Activated naive CD4-positive, alpha-beta T cell treated with anti-CD3 and anti-CD28 coated beads, Interleukin-2, amount 50 U/mL, for 24 hours (primary cell): ENCODE data around the gene FRMD1.

Source experiments
- H3K27ac Mint-ChIP-seq: one replicate; pipeline ENCODE4 v1.8.0; 2021; ENCODE audit warnings: mild to moderate bottlenecking, mixed read lengths
- H3K27me3 Mint-ChIP-seq: one replicate; pipeline ENCODE4 v1.8.0; 2021; ENCODE audit warnings: mixed read lengths
- H3K36me3 Mint-ChIP-seq: one replicate; pipeline ENCODE4 v1.8.0; 2021; ENCODE audit warnings: mixed read lengths
- H3K4me1 Mint-ChIP-seq: one replicate; pipeline ENCODE4 v1.8.0; 2021; ENCODE audit warnings: mixed read lengths
- H3K4me3 Mint-ChIP-seq: one replicate; pipeline ENCODE4 v1.8.0; 2021; ENCODE audit warnings: mild to moderate bottlenecking, mixed read lengths
- H3K9me3 Mint-ChIP-seq: one replicate; pipeline ENCODE4 v1.8.0; 2021; ENCODE audit warnings: mixed read lengths

Gene FRMD1

DNA sequence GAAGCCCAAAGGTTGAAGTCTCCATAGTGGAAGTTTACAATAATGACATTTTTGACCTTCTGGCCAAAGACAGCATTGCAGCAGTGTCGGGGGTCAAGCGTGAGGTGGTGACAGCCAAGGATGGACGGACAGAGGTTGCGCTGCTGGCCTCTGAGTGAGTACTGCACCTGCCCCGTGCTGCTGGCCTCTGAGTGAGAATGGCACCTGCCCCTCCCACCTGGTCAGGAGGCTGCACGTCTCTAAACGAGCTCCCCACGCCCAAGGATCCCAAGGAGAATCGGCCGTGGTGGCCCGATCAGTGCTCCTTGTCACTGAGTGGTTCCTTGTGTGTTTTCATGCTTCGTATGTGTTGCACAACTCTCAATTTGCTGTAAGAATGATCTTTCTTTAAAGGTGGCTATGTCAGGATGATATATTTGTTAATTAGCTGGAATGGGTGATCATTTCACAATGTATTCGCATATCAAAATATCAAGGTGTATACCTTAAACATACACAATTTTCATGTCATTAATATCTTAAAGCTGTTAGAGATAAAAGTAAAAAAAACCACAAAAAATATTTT, 40.4 kb downstream of the FRMD1 start:
- Mint-ChIP-seq H3K4me1 (peaks cover 9% of the 10 kb centered on the region), H3K9me3 (peaks cover 9% of the 10 kb centered on the region), H3K27ac (no peak overlapping the region), H3K27me3 (peaks cover 21% of the 10 kb centered on the region), H3K36me3 (no peaks in the 10 kb centered on the region), H3K4me3 (no peak overlapping the region)

DNA sequence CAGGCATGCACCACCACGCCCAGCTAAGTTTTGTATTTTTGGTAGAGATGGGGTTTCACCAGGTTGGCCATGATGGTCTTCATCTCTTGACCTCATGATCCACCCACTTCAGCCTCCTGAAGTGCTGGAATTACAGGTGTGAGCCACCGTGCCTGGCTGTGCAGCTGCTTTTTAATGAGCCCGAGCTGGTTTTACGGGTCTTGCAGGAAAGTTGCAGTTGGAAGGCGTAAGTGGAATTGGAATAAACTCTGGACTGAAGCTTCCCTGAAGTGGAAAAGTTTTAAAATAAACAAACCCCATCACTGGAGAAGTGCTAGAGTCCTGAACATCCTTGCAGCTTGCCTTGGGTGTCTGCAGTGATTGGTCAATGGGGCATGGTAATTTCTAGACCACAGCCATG, 41.2 kb downstream of the FRMD1 start:
- Mint-ChIP-seq H3K4me1 (peaks cover 9% of the 10 kb centered on the region), H3K27ac (no peak overlapping the region), H3K9me3 (peaks cover 9% of the 10 kb centered on the region)

DNA sequence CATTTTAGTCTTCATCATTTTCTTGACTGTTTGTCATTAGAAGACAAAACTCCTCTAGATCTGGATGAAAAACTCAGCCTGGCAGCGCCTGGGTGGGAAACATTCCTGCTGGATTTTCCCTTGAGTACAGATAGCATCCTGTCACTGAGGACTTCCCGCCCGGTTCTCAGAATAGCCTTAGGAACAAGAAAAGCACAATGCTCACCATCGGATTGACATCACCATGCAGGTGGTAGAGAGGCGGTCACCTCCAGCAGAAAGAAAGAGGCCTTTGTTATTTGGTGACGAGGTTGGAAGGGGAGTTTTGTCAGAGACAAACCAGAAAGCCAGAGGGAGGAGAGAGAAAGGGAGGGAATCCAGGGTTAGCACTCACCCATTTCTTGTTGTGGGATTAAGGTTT, 41.8 kb downstream of the FRMD1 start:
- Mint-ChIP-seq H3K36me3 (no peaks in the 10 kb centered on the region), H3K9me3 (peaks cover 9% of the 10 kb centered on the region), H3K27ac (no peak overlapping the region), H3K27me3 (peaks cover 25% of the 10 kb centered on the region), H3K4me1 (peaks cover 9% of the 10 kb centered on the region), H3K4me3 (no peak overlapping the region)

More for the DNA sequence above, 41.2 kb downstream of the FRMD1 start:
- Mint-ChIP-seq H3K27me3 (peaks cover 25% of the 10 kb centered on the region), H3K36me3 (no peaks in the 10 kb centered on the region), H3K4me3 (no peak overlapping the region)

DNA sequence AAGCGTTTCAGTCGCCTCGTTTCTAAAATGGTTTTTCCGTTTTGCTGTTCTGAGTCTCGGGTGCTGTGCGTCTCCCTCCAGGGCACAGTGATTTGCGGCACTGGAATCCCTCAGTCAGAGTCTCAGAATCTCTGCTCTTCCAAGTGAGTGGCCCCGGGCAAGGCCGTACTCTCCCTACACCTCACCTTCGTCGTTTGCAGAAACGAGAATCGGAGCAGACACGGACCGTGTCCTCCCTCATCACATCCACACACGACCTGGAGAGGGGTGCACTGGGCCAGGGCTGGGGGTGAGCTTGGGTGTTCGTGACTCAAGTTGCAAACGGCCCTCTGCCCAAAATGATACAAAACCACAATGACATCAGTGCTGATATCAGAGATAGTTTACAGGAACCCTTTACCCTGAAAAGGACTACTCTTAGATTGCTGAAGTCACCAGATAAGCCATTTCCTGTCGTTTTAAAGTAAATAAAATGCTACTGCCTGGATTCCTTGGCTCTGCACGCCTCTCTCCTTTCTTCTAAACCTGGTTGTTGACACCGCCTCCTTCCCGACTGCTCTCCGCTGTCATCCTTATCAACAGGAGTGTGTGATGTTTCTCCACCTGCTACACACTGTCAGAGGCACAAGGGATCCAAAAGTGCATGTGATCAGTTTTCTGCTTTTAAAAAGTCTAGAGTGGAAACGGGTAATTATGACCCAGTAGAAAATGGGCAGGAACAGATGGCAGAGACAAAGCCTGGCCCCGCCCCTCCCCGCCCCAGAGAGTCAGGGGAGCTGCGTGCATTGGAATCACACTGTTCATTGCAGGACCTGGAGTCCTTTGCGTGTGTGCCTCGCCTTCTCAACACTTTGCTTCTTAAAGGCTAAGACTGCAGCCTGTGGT, 43.1 kb downstream of the FRMD1 start:
- peaks cover 28% of the 10 kb centered on the region for H3K27me3 Mint-ChIP-seq
- H3K4me3 Mint-ChIP-seq: peak overlapping the region; percentile 62
- H3K9me3 Mint-ChIP-seq: peaks cover 9% of the 10 kb centered on the region
- H3K36me3 Mint-ChIP-seq: no peaks in the 10 kb centered on the region
- H3K4me1 Mint-ChIP-seq: peaks cover 9% of the 10 kb centered on the region
- no peak overlapping the region for H3K27ac Mint-ChIP-seq

DNA sequence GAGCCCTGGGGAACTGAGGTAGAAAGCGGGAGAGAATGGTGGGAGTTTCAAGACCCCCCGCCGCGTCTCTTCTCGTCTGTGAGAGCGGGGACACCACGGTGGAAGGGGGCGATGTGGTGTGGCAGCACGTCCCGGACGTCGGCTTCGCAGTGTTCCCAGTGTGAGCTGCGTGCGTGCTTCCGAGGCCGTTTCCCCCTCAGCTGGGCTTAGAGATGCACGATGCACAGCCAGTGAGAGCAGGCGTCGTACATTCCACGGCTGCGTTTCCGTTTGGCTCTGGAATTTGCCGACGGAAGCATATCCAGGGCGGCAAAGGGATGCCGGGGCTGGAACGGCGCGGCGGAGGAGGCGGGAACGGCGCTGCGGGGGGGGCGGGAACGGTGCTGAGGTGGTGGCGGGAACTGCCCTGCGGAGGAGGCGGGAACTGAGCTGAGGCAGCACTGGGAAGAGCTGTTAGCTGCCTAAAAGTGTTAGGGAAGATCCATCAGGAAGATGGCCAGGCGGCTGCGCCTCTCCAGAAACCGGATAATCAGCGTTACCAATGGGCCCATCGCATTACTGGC, 43.8 kb downstream of the FRMD1 start:
- no peak overlapping the region for H3K27ac Mint-ChIP-seq
- H3K4me1 Mint-ChIP-seq: peaks cover 9% of the 10 kb centered on the region
- peak overlapping the region; percentile 47 for H3K4me3 Mint-ChIP-seq
- peaks cover 4% of the 10 kb centered on the region for H3K9me3 Mint-ChIP-seq
- H3K27me3 Mint-ChIP-seq: peaks cover 32% of the 10 kb centered on the region
- no peaks in the 10 kb centered on the region for H3K36me3 Mint-ChIP-seq

DNA sequence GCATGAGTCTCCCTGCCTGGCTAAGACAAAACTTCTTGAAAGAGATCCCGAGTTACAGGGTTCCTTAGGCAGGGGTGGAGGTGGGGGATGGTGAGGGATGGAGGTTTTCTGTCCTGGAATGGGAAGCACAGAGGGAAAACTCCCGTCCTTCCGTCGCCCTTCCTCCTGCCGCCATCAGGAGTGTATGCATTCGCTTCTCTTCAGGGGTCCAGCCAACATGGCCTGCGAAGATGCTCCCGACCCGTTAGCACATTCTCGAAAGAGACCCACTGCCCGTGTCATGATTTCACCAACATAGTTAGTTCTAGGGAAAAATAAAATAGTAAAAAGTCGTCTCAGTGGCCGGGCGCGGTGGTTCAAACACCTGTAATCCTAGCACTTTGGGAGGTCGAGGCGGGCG, 44.5 kb downstream of the FRMD1 start:
- Mint-ChIP-seq H3K4me1 (peaks cover 9% of the 10 kb centered on the region), H3K36me3 (no peaks in the 10 kb centered on the region), H3K4me3 (no peak overlapping the region), H3K27me3 (peaks cover 32% of the 10 kb centered on the region), H3K27ac (no peak overlapping the region), H3K9me3 (peaks cover 4% of the 10 kb centered on the region)

DNA sequence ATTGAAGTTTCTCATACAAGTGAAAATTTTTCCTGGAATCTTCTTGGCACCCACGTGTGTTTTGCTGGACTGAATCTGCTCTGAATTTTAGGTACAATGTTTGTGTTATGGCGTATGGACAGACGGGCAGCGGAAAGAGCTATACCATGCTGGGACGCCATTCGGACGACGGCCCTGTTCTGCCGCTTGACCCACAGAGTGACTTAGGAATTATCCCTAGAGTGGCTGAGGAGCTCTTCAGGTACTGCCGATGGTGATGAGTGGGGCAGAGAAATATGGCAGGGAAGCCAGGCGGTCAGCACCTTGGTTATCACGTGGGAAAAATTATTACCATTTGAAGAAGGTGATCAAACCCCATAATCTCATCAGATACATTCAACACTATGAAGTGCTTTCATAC, 45.2 kb downstream of the FRMD1 start:
- peaks cover 32% of the 10 kb centered on the region for H3K27me3 Mint-ChIP-seq

DNA sequence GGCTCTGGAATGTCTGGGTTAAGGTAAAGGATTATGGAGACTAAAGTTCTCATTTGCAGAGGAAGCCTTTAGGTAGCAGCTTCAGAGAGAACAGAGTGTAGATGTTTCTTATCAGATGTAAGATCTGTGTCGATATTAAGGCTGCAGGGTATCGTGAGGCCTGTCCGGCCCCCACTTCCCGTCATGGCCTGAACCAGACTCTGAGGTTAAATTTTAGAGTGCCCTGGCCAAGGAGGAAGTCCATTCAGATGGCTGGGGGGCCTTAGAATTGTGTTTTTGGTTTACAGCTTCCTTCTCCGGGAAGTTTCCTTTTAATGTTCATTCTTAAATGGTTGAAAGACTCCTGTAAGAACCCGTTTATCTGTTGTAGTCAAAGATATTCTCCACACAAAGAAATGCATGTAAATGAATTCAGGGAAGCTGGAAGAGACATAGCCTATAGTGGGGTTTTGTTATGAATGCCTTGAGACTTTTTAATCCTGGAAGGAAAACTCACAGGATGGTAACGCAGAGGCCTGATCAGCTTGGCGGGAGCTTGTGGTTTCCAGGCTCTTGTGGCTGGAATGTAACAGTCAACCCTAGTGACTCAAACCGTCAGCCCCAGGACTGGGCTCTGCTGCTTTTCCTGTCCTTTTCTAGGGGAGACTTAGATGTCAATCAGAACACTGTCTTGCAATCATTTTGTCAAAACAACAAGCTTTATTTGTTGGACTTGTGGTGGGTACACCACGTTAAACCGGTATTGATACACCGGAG, 46.8 kb downstream of the FRMD1 start:
- Mint-ChIP-seq H3K4me1 (peaks cover 9% of the 10 kb centered on the region), H3K36me3 (no peaks in the 10 kb centered on the region), H3K27ac (no peak overlapping the region), H3K9me3 (peaks cover 2% of the 10 kb centered on the region), H3K4me3 (no peak overlapping the region), H3K27me3 (peaks cover 30% of the 10 kb centered on the region)

More for the DNA sequence above, 45.2 kb downstream of the FRMD1 start:
- H3K36me3 Mint-ChIP-seq: no peaks in the 10 kb centered on the region
- H3K4me3 Mint-ChIP-seq: no peak overlapping the region
- peaks cover 4% of the 10 kb centered on the region for H3K9me3 Mint-ChIP-seq
- H3K27ac Mint-ChIP-seq: no peak overlapping the region
- H3K4me1 Mint-ChIP-seq: peaks cover 9% of the 10 kb centered on the region

DNA sequence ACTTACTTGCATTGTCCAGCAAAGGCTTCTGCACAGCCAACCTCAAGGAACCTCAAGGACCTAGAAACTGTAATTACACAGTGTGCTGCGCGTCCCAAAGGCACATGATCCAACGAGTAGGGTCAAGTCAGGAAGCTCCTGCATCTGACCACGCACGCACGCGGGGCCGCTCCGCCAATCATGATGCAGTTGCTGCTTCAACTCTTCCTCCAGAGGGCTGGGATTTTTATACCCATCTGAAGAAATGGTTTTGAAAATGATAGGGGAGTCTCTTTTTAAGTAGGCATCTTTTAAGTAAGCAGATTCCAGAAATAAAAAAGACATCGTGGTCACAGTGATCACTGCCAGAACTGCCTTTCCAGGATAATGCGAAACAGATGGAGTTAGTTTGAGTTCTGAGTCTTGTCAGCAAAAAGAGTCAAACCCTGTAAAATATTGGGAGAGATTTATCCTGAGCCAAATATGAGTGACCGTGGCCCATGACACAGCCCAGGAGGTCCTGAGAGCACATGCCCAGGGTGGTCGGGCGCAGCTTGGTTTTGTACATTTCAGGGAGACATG, 47.5 kb downstream of the FRMD1 start:
- no peak overlapping the region for H3K4me3 Mint-ChIP-seq
- no peaks in the 10 kb centered on the region for H3K9me3 Mint-ChIP-seq
- H3K27me3 Mint-ChIP-seq: peaks cover 26% of the 10 kb centered on the region
- no peak overlapping the region for H3K27ac Mint-ChIP-seq
- peaks cover 9% of the 10 kb centered on the region for H3K4me1 Mint-ChIP-seq
- H3K36me3 Mint-ChIP-seq: no peaks in the 10 kb centered on the region

DNA sequence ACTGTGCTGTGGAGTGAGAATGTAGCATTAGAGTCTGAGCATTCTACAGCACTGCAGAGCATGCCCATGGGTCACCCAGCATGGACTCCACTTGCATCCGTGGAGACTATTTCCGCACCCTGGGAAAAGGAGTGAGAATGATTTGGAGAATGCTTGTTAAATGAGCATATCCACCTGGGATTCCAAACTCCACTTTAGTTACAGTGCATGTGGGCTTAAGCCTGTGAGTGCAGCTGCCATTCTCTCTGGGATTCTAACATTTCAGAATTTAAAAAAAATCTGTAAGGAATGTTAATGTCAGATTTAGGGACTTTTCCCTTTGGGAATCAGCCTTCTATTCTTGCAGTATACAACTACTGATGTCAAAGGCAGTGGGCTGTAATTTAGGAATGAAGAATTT, 48.1 kb downstream of the FRMD1 start:
- peaks cover 6% of the 10 kb centered on the region for H3K4me1 Mint-ChIP-seq
- H3K9me3 Mint-ChIP-seq: no peaks in the 10 kb centered on the region
- H3K27me3 Mint-ChIP-seq: peaks cover 26% of the 10 kb centered on the region
- H3K36me3 Mint-ChIP-seq: no peaks in the 10 kb centered on the region
- H3K27ac Mint-ChIP-seq: no peak overlapping the region
- no peak overlapping the region for H3K4me3 Mint-ChIP-seq

DNA sequence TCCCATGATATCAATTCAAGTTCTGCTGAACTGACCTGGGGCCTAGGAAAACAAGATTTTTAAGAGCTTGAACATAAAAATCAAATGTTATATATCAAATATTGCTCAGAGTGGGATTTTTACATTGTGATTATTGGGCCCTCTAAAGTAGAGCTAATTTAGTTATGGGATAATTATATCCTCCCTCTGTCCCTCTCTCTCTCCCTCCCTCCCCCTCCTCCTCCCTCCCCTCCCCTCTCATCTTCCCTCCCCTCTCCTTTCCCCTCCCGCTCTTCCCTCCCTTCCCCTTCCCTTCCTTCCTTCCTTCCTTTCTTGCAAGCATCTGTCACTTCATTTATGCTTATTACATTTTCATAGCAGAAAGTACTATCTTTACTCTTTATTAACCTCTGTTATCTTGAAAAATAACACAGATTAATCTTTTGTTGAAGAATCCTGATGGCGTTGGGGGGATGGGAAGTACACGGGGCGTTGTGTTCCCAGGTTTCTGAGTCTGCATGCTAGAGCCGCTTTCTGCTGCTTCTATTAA, 48.7 kb downstream of the FRMD1 start:
- H3K36me3 Mint-ChIP-seq: no peaks in the 10 kb centered on the region

DNA sequence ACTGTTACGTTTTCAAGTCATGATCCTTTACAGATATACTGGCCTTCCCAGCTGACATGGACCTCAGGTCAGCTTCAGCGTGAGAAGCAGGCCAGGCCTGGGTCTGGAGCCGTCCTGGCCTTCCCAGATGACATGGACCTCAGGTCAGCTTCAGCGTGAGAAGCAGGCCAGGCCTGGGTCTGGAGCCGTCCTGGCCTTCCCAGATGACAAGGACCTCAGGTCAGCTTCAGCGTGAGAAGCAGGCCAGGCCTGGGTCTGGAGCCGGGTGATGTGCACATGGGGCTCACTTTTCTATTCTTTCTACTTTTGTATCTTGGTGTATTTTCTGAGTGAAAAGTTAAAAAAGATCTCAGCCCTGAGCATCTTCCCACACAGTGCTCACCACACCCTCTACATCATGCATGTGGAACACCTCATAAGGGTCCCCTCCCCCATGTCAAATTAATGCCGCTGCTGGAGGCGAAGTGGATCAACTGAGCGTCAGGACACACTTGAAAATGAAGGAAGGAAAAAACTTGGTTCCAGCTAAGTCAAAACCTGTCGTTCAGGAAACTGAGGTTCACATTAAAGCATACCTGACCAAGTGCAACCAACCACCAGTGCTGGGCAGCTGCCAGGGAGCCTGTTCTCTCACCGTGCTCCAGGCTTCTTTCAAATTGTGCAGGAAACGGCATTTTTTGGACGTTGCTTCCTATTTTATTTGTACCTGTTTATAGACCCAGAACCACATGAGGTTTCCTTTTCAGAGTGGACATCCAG, 49.4 kb downstream of the FRMD1 start:
- H3K9me3 Mint-ChIP-seq: no peaks in the 10 kb centered on the region
- no peak overlapping the region for H3K27ac Mint-ChIP-seq
- no peak overlapping the region for H3K4me3 Mint-ChIP-seq
- H3K27me3 Mint-ChIP-seq: peaks cover 19% of the 10 kb centered on the region
- H3K4me1 Mint-ChIP-seq: no peaks in the 10 kb centered on the region
- no peaks in the 10 kb centered on the region for H3K36me3 Mint-ChIP-seq

More for the DNA sequence above, 48.7 kb downstream of the FRMD1 start:
- H3K4me1 Mint-ChIP-seq: peaks cover 6% of the 10 kb centered on the region
- no peak overlapping the region for H3K4me3 Mint-ChIP-seq
- no peaks in the 10 kb centered on the region for H3K9me3 Mint-ChIP-seq
- H3K27me3 Mint-ChIP-seq: peaks cover 24% of the 10 kb centered on the region
- H3K27ac Mint-ChIP-seq: no peak overlapping the region

DNA sequence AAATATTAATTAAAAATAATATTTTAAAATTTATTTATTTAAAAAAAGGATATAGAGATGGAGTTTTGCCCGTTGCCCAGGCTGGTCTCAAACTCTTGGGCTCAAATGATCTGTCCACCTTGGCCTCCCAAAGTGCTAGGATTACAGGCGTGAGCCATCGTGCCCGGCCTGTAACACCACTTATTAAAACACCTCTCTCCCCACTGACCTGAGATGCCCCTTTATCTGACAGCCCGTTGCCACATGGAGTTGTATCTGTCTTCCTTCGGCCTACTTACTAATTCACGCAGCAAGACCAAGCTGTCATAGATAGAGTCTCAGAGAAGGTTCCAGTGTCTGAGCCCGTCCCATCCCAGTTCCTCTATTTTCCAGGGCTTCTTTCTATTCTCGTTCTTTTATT, 50.8 kb downstream of the FRMD1 start:
- Mint-ChIP-seq H3K9me3 (no peaks in the 10 kb centered on the region), H3K4me3 (no peak overlapping the region), H3K27ac (no peak overlapping the region), H3K27me3 (peaks cover 14% of the 10 kb centered on the region), H3K4me1 (no peaks in the 10 kb centered on the region), H3K36me3 (no peaks in the 10 kb centered on the region)

DNA sequence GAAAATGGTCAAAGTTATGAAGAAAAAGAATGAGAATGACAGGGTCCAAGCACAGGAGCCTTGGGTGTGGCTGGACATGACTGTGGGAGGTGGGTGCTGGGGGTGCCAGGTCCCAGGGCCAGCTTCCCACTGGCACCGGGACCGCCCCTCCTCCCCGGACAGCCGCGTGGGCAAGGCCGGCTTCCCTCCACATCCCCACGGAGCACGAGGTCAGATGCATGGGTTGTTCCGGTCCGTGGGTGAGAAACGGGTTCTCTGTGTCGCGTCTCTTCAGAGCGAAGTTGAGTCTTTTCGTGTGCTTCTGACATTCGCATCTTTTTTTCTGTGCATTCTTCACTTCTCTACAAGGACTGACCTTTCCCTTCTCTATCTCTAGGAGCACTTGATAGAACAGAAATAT, 51.5 kb downstream of the FRMD1 start:
- Mint-ChIP-seq H3K4me1 (no peaks in the 10 kb centered on the region), H3K27ac (no peak overlapping the region), H3K27me3 (peaks cover 14% of the 10 kb centered on the region), H3K36me3 (no peaks in the 10 kb centered on the region), H3K9me3 (no peaks in the 10 kb centered on the region), H3K4me3 (no peak overlapping the region)

DNA sequence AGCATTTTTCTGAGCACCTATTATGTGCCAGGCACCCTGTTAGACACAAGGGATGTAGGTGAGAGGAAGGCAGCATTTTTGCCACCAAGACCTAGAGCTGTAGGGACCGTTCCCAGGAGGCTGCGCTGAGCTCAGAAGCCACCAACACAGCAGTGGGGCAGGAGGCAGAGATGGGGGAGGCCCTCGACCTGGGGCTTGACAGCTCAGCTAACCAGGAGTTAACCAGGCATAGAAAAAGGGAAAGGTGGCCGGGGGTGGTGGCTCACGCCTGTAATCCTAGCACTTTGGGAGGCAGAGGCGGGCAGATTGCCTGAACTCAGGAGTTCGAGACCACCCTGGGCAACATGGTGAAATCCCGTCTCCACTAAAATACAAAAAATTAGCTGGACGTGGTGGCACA, 52.1 kb downstream of the FRMD1 start:
- H3K27me3 Mint-ChIP-seq: peaks cover 13% of the 10 kb centered on the region
- H3K36me3 Mint-ChIP-seq: no peaks in the 10 kb centered on the region
- H3K4me3 Mint-ChIP-seq: no peak overlapping the region
- no peaks in the 10 kb centered on the region for H3K4me1 Mint-ChIP-seq
- no peak overlapping the region for H3K27ac Mint-ChIP-seq
- no peaks in the 10 kb centered on the region for H3K9me3 Mint-ChIP-seq
